ENCODE results near the gene LPIN3.

DNA sequence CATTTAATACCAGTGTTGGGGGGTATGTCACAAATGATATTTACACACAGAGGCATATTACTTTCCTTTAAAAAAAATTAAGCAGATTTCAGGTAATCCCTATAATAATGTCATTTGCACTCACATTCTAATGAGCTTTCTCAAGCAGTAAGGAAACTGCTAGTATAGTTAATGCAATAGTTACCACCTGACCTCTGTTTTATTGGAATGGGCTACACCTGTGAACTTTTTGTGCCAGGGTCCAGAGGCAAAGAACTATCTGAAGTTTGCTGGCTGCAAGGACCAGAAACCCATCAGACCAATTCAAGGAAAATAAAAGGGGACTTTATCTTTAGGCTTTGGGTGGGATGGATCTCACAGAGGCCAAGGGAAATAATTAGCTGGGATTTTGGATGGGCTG, 20.2 kb upstream of the LPIN3 start:
- TF ChIP-seq, protein P1, sequence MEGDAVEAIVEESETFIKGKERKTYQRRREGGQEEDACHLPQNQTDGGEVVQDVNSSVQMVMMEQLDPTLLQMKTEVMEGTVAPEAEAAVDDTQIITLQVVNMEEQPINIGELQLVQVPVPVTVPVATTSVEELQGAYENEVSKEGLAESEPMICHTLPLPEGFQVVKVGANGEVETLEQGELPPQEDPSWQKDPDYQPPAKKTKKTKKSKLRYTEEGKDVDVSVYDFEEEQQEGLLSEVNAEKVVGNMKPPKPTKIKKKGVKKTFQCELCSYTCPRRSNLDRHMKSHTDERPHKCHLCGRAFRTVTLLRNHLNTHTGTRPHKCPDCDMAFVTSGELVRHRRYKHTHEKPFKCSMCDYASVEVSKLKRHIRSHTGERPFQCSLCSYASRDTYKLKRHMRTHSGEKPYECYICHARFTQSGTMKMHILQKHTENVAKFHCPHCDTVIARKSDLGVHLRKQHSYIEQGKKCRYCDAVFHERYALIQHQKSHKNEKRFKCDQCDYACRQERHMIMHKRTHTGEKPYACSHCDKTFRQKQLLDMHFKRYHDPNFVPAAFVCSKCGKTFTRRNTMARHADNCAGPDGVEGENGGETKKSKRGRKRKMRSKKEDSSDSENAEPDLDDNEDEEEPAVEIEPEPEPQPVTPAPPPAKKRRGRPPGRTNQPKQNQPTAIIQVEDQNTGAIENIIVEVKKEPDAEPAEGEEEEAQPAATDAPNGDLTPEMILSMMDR (IDR thresholded peaks at IDR 0.05; ENCODE audit: low read depth, low read length) = no peak
- no peak for TF ChIP-seq EZH2phosphoT487 (IDR thresholded peaks at IDR 0.05; ENCODE audit: low read depth)
